M059J (cell line): Measurements from ENCODE around the gene ARVCF. TPM values are rescaled to one million over a fixed set of nuclear protein-coding genes. Genes with fewer than 3 reads are reported as not detected.

Experiments
- DNase-seq: peaks from one replicate; pipeline ENCODE4 v3.0.0-alpha.2; 2012; ENCODE audit warnings: low read depth
- total RNA-seq: library from RNA; depleted of rRNA; stranded (reverse); fragments of >200 nt; shearing (Covaris generic); gene quantifications from 2 replicates; pipeline ENCODE4 v1.2.3, GENCODE V29; 2014

Gene ARVCF
- total RNA-seq, 1 experiment from 2014 or later: 5.1 TPM

- no peak for DNase-seq
Observed at GRCh38 chr22:20000246-20001081, 16.2 kb downstream of the ARVCF start.

- DNase-seq: no peak
Observed at GRCh38 chr22:19998991-19999820, 17.4 kb downstream of the ARVCF start.

DNA sequence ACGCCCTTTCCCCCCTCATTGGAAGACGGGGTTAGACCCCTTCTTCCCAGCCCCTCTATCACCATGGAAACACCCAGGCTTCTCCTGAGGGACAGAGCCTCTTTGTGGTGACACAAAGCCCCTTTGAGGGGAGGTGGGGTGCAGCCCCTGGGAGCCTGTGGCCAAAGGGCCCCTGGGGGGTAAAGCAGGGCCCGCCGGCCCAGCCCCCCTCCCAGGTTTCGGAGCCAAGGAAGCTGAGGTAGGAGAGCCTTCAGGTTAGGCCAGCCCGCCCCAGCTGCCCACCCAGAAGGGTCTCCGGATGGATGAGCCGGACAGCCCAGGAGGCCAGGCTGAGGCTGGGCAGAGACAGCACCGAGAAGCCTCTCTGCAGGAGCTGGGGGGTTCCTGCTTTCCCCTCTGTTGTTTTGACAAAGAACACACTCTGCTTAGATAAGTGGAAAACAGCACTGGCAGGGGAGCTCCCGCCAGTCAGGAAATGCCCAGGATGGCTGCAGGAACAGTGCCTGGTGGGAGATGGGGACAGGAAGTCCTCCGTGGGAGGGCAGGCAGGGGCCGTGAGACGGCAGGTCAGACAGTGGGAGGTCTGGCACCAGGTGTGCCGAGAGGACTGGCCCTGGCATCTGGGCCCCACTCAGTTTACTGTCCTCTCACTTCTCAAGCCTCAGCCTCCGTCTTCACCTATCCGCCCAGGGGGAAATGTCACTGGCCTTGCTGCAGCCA is 18.2 kb downstream of the ARVCF start:
- no peak for DNase-seq

DNA sequence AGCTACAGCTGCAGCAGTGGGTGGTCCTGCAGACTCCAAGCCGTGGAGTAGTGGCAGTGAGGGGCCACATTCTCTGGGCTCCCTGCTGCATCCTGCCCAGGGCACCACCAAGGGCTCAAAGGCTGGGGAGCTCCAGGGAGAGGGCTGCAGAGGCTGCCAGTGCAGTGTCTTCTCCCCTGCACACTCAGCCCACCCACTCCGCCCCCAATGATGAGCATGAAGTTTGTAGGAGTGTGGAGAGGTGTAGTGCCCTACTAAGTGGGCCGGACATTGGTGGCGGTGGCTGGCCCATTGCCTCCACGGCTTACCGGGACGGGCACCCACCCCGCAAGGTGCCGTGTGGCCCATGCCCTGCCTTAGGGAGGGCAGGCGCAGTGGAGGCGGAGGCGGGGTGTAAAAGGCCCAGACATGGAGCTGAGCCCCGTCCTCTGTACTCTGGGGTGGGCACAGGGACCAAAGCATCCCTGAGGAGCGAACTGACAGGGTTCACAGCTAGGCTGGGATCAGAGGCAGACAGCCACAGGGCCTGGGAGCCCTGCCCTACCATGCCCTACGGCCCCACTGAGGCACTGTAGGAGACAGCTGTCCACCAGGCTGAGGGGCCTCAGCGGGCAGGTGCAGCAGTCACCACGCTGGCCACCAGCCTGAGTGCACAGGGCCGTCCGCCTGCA is 18.9 kb downstream of the ARVCF start:
- no peak for DNase-seq

- no peak for DNase-seq
Observed at GRCh38 chr22:19996694-19997384, 19.8 kb downstream of the ARVCF start.

- no peak for DNase-seq
Observed at GRCh38 chr22:19995611-19996339, 20.8 kb downstream of the ARVCF start.

GRCh38 chr22:19994851-19995610 is 21.6 kb downstream of the ARVCF start:
- DNase-seq: no peak

DNA sequence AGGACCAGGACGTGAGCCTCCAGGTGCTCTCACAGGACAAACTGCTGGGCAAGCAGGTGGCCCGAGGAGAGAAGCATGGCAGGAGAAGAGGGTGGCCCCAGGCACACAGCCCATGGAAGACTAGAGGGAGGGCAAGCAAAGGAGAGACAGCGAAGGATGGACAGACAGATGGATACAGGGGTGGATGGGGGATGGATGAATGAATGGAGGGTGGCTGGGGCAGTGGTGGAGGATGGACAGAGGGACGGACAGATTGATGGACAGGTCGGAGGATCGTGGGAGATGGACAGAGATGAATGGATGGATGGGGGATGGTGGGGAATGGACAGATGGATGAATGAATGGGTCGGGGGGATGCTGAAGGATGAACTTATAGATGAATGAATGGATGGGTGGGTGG is 22.7 kb downstream of the ARVCF start:
- no peak for DNase-seq

DNA sequence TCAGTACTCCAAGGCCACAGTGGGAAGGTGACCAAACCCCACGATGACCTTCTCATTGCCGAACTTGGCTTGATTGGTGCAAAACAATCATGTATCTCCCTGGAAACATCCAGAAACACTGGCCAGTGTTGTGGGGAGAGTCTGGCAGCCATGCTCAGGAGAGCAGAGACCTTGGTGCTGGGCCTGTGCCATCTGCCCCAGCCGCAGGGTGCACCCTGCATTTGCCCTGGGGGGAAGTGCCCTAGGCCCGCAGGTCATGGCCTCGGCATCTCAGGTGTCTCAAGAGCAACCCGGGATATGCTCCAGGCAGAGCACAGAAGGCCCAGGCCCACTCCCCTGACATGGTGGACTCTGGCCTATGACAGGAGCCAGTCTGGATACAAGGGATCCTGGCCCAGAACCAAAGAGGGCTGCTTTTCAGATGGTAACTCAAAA is 23.7 kb downstream of the ARVCF start:
- DNase-seq: no peak

GRCh38 chr22:19992481-19992911 is 24.1 kb downstream of the ARVCF start:
- no peak for DNase-seq

DNA sequence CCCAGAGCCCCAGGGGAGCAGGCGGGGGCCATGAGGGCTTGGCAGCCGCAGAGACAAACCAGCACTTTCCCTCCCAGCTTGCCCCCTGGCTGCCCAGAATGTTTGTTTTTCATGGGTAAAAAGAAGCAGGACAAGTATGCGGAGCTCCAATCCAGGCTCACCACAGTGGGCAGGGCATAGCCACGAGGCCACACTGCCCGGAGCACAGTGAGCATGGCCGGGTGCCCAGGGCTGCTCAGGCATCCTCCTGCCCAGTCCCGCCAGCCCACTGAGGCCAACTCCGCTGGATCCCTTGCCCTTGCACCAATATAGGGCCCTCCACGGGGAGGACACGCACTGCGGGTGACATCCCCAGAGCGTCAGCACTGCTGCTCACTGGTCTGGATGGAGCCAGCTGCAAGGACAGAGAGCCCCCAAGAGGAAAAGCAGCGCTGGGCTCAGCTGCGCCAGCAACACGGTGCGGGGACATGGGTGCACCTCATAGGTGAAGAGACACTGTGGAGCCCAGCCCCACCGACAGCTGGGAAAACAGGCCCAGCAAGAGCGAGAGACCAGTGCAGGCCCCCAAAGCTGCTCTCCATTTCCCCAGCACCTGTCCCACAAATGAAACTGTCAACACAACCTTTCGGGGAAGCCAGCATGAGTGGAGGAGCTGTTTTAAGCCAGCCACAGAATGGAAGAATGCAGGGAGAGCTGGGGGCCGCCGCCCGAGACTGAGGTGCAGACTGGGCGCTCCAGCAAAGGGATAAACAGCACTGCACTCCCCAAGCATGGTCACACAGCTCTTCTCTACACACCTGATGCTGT is 24.8 kb downstream of the ARVCF start:
- no peak for DNase-seq

DNA sequence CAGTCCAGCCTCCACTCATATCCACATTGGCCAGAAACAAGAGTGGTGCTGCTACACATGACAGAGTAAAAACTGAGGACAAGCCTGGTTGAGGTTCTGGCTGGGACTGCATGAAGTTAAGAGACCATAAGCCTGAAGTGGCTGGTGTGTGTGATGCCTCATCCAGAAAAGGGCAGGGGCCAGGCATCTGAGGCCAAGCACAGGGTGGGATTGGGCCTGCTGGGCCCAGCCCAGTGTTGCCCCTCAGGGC is 25.3 kb downstream of the ARVCF start:
- DNase-seq: no peak

GRCh38 chr22:19990609-19991394 is 25.8 kb downstream of the ARVCF start:
- no peak for DNase-seq

- no peak for DNase-seq
Observed at GRCh38 chr22:19990188-19990587, 26.4 kb downstream of the ARVCF start.

GRCh38 chr22:19989725-19990067 is 26.9 kb downstream of the ARVCF start:
- DNase-seq: no peak

- no peak for DNase-seq
Observed at GRCh38 chr22:19988965-19989724, 27.5 kb downstream of the ARVCF start.

- DNase-seq: no peak
Observed at GRCh38 chr22:19988331-19988808, 28.3 kb downstream of the ARVCF start.
